OCI-LY1 (cell line): ENCODE results near the gene ACTG2.

ENCODE experiments used
- H2AFZ ChIP-seq: fragments of 200-600 bp; sonication (generic), shearing (Covaris generic); 2 replicates; pipeline ENCODE4 v1.6.0; 2014; ENCODE audit warnings: antibody characterized with exemption, mild to moderate bottlenecking, low read length
- H3F3A ChIP-seq: fragments of 200-600 bp; sonication (generic), shearing (Covaris generic); 2 replicates; pipeline ENCODE4 v1.6.0; 2014; ENCODE audit warnings: mild to moderate bottlenecking, antibody characterized with exemption, low read length, moderate library complexity; ENCODE audit not compliant: insufficient read depth
- H3K27ac ChIP-seq: fragments of 200-600 bp; sonication (generic); 2 replicates; pipeline ENCODE4 v1.5.1; 2014; ENCODE audit warnings: low read length, mixed run types, mild to moderate bottlenecking, low read depth; ENCODE audit not compliant: poor library complexity, severe bottlenecking
- H3K27me3 ChIP-seq: fragments of 200-600 bp; sonication (generic); 2 replicates; pipeline ENCODE4 v1.6.0; 2014; ENCODE audit warnings: antibody characterized with exemption, mild to moderate bottlenecking, low read length, moderate library complexity; ENCODE audit not compliant: insufficient read depth
- H3K36me3 ChIP-seq: fragments of 200-600 bp; sonication (generic); 2 replicates; pipeline ENCODE4 v1.6.1; 2014; ENCODE audit warnings: mild to moderate bottlenecking, antibody characterized with exemption, low read length, moderate library complexity, mixed read lengths; ENCODE audit not compliant: insufficient read depth
- H3K4me1 ChIP-seq: fragments of 200-600 bp; sonication (generic); 2 replicates; pipeline ENCODE4 v1.5.1; 2014; ENCODE audit warnings: mild to moderate bottlenecking, low read length, moderate library complexity; ENCODE audit not compliant: insufficient read depth, severe bottlenecking
- H3K4me2 ChIP-seq: fragments of 200-600 bp; sonication (generic), shearing (Covaris generic); 2 replicates; pipeline ENCODE4 v1.6.1; 2014; ENCODE audit warnings: low read length
- H3K4me3 ChIP-seq: fragments of 200-600 bp; sonication (generic); 2 replicates; pipeline ENCODE4 v1.5.1; 2014; ENCODE audit warnings: low read length, low read depth, mild to moderate bottlenecking, mixed read lengths; ENCODE audit not compliant: poor library complexity, severe bottlenecking
- H3K79me2 ChIP-seq: fragments of 200-600 bp; shearing (Covaris generic); 2 replicates; pipeline ENCODE4 v1.6.1; 2016; ENCODE audit warnings: mixed run types, low read length, mixed read lengths; ENCODE audit not compliant: insufficient read depth
- H3K9ac ChIP-seq: fragments of 200-600 bp; sonication (generic), shearing (Covaris generic); 2 replicates; pipeline ENCODE4 v1.6.1; 2014; ENCODE audit warnings: mild to moderate bottlenecking, low read length, mixed read lengths
- H3K9me2 ChIP-seq: fragments of 200-600 bp; sonication (generic), shearing (Covaris generic); 2 replicates; pipeline ENCODE4 v1.6.1; 2014; ENCODE audit warnings: low read depth, mild to moderate bottlenecking, low read length, mixed read lengths
- H3K9me3 ChIP-seq: fragments of 200-600 bp; shearing (Covaris generic); 2 replicates; pipeline ENCODE4 v1.6.1; 2014; ENCODE audit warnings: low read length, mixed read lengths
- H4K20me1 ChIP-seq: fragments of 200-600 bp; sonication (generic), shearing (Covaris generic); 2 replicates; pipeline ENCODE4 v1.6.0; 2016; ENCODE audit warnings: mild to moderate bottlenecking, low read length; ENCODE audit not compliant: insufficient read depth
- EZH2 ChIP-seq: fragments of 200-600 bp; sonication (generic), shearing (Covaris generic); IDR thresholded peaks from 2 replicates; pipeline ENCODE4 v1.8.0; 2017; ENCODE audit warnings: borderline replicate concordance, mixed run types, mild to moderate bottlenecking, antibody characterized with exemption, low read length, moderate library complexity, mixed read lengths
- TF ChIP-seq, protein P1 (sequence below): fragments of 200-600 bp; sonication (generic), shearing (Covaris generic); IDR thresholded peaks from 2 replicates; pipeline ENCODE4 v1.5.1; 2017; ENCODE audit warnings: mild to moderate bottlenecking, antibody characterized with exemption, low read length, moderate library complexity, mixed read lengths

ACTG2 gene

GRCh38 chr2:73914667-73915066 lies 21.9 kb downstream of the ACTG2 start:
- Histone ChIP-seq H3F3A (no peaks in the 10 kb centered on the region), H3K4me2 (no peak overlapping the region), H3K27ac (no peak overlapping the region), H3K9me3 (no peaks in the 10 kb centered on the region), H3K4me3 (no peak overlapping the region), H3K9ac (no peak overlapping the region), H3K9me2 (no peaks in the 10 kb centered on the region), H4K20me1 (no peaks in the 10 kb centered on the region), H3K36me3 (no peaks in the 10 kb centered on the region), H3K79me2 (no peaks in the 10 kb centered on the region), H2AFZ (no peak overlapping the region), H3K27me3 (no peaks in the 10 kb centered on the region), H3K4me1 (no peaks in the 10 kb centered on the region)
- TF ChIP-seq, protein P1, sequence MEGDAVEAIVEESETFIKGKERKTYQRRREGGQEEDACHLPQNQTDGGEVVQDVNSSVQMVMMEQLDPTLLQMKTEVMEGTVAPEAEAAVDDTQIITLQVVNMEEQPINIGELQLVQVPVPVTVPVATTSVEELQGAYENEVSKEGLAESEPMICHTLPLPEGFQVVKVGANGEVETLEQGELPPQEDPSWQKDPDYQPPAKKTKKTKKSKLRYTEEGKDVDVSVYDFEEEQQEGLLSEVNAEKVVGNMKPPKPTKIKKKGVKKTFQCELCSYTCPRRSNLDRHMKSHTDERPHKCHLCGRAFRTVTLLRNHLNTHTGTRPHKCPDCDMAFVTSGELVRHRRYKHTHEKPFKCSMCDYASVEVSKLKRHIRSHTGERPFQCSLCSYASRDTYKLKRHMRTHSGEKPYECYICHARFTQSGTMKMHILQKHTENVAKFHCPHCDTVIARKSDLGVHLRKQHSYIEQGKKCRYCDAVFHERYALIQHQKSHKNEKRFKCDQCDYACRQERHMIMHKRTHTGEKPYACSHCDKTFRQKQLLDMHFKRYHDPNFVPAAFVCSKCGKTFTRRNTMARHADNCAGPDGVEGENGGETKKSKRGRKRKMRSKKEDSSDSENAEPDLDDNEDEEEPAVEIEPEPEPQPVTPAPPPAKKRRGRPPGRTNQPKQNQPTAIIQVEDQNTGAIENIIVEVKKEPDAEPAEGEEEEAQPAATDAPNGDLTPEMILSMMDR = no peak
- TF ChIP-seq EZH2 = no peak

DNA sequence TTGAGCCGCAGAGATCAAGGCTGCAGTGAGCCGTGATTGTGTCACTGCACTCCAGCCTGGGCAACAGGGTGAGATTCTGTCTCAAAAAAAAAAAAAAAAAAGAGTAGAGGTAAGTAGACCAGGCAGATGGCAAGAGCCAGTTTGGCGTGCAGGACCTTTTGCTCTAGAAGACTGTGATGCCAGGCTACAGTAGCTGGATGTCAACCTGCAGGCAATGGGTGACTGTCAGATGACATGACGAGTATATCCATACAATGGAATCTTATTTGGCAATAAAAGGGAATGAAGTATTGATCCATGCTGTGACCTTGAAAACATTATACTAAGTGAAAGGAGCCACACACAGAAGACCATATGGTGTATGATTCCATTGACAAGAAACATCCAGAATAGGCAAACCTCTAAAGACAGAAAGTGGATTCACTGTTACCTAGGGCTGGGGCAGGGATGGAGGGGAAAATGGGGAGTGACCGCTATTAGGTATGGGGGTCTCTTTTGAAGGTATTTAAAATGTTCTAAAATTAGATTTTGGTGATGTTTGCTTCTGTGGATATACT lies 22.7 kb downstream of the ACTG2 start:
- Histone ChIP-seq H3K9me2 (no peaks in the 10 kb centered on the region), H3K79me2 (no peaks in the 10 kb centered on the region), H3K4me1 (no peaks in the 10 kb centered on the region), H4K20me1 (no peaks in the 10 kb centered on the region), H3K27ac (no peak overlapping the region), H3F3A (no peaks in the 10 kb centered on the region), H3K36me3 (no peaks in the 10 kb centered on the region), H3K4me2 (no peak overlapping the region), H2AFZ (no peak overlapping the region), H3K27me3 (no peaks in the 10 kb centered on the region), H3K9me3 (no peaks in the 10 kb centered on the region), H3K9ac (no peak overlapping the region), H3K4me3 (no peak overlapping the region)
- TF ChIP-seq EZH2 = no peak
- TF ChIP-seq, protein P1 = no peak

- no peak overlapping the region for H2AFZ ChIP-seq
- no peaks in the 10 kb centered on the region for H3K36me3 ChIP-seq
- H3K9me2 ChIP-seq = no peaks in the 10 kb centered on the region
- no peak overlapping the region for H3K4me3 ChIP-seq
- TF ChIP-seq EZH2 = no peak
- TF ChIP-seq, protein P1 = no peak
- H3F3A ChIP-seq = no peaks in the 10 kb centered on the region
- no peak overlapping the region for H3K9ac ChIP-seq
- no peaks in the 10 kb centered on the region for H4K20me1 ChIP-seq
- H3K27ac ChIP-seq = no peak overlapping the region
- no peaks in the 10 kb centered on the region for H3K4me1 ChIP-seq
- no peaks in the 10 kb centered on the region for H3K27me3 ChIP-seq
- no peaks in the 10 kb centered on the region for H3K9me3 ChIP-seq
- no peak overlapping the region for H3K4me2 ChIP-seq
- no peaks in the 10 kb centered on the region for H3K79me2 ChIP-seq
Measured at GRCh38 chr2:73916666-73917065, 23.9 kb downstream of the ACTG2 start.
